ENCODE results near the gene NUDT4. TPM values are rescaled to one million over a fixed set of nuclear protein-coding genes. Genes with fewer than 3 reads are reported as not detected.
"Not testable (repeated sequence)": the region's sequence is repeated elsewhere in the genome, so short reads cannot be mapped to it uniquely, and the experiment has no call there.

NUDT4 gene
- total RNA-seq, 1 donor from 2014 or later = 91.7 TPM

- no peak for TF ChIP-seq CTCF (IDR thresholded peaks at IDR 0.05; ENCODE audit: unreplicated experiment)
- H3K4me1 Mint-ChIP-seq (ENCODE audit: unreplicated experiment) = peaks cover 25% of the 10 kb centered on the region
Observed at GRCh38 chr12:93375906-93376305, 1.8 kb upstream of the NUDT4 start.

GRCh38 chr12:93376436-93377251, 1.1 kb upstream of the NUDT4 start:
- Mint-ChIP-seq H3K36me3 (ENCODE audit: low read depth, unreplicated experiment) (peaks cover 6% of the 10 kb centered on the region), H3K4me1 (ENCODE audit: unreplicated experiment) (peaks cover 32% of the 10 kb centered on the region), H3K4me3 (ENCODE audit: unreplicated experiment) (peak overlapping the region; percentile 87), H3K27me3 (ENCODE audit: unreplicated experiment) (peaks cover 6% of the 10 kb centered on the region), H3K27ac (ENCODE audit: unreplicated experiment) (no peak overlapping the region), H3K9me3 (ENCODE audit: unreplicated experiment) (no peaks in the 10 kb centered on the region)
- TF ChIP-seq CTCF (IDR thresholded peaks at IDR 0.05; ENCODE audit: unreplicated experiment) = no peak
- DNase-seq (ENCODE audit: low spot score) = no peak

More at GRCh38 chr12:93375906-93376305, 1.8 kb upstream of the NUDT4 start:
- DNase-seq (ENCODE audit: low spot score) = no peak
- Mint-ChIP-seq H3K4me3 (ENCODE audit: unreplicated experiment) (no peak overlapping the region), H3K27ac (ENCODE audit: unreplicated experiment) (no peak overlapping the region), H3K9me3 (ENCODE audit: unreplicated experiment) (no peaks in the 10 kb centered on the region), H3K36me3 (ENCODE audit: low read depth, unreplicated experiment) (peaks cover 4% of the 10 kb centered on the region), H3K27me3 (ENCODE audit: unreplicated experiment) (peaks cover 4% of the 10 kb centered on the region)

GRCh38 chr12:93378196-93378997, 672 bp downstream of the NUDT4 start:
- not testable (repeated sequence) for H3K27me3 Mint-ChIP-seq (ENCODE audit: unreplicated experiment); H3K9me3 Mint-ChIP-seq (ENCODE audit: unreplicated experiment); H3K36me3 Mint-ChIP-seq (ENCODE audit: low read depth, unreplicated experiment)
- peak overlapping the region; percentile 95 for H3K27ac Mint-ChIP-seq (ENCODE audit: unreplicated experiment)
- peaks cover 37% of the 10 kb centered on the region for H3K4me1 Mint-ChIP-seq (ENCODE audit: unreplicated experiment)
- peak overlapping the region; percentile 99 for H3K4me3 Mint-ChIP-seq (ENCODE audit: unreplicated experiment)
- DNase-seq (ENCODE audit: low spot score) = peak; percentile 54

- Mint-ChIP-seq H3K4me3 (ENCODE audit: unreplicated experiment) (peak overlapping the region; percentile 99), H3K36me3 (ENCODE audit: low read depth, unreplicated experiment) (peaks cover 9% of the 10 kb centered on the region), H3K27me3 (ENCODE audit: unreplicated experiment) (peaks cover 6% of the 10 kb centered on the region), H3K9me3 (ENCODE audit: unreplicated experiment) (no peaks in the 10 kb centered on the region), H3K4me1 (ENCODE audit: unreplicated experiment) (peaks cover 37% of the 10 kb centered on the region), H3K27ac (ENCODE audit: unreplicated experiment) (peak overlapping the region; percentile 95)
- no peak for DNase-seq (ENCODE audit: low spot score)
- TF ChIP-seq CTCF (IDR thresholded peaks at IDR 0.05; ENCODE audit: unreplicated experiment) = no peak
Observed at GRCh38 chr12:93378998-93379325, 1.2 kb downstream of the NUDT4 start.

- Mint-ChIP-seq H3K9me3 (ENCODE audit: unreplicated experiment) (no peaks in the 10 kb centered on the region), H3K36me3 (ENCODE audit: low read depth, unreplicated experiment) (peaks cover 9% of the 10 kb centered on the region), H3K27ac (ENCODE audit: unreplicated experiment) (peak overlapping the region; percentile 9), H3K4me3 (ENCODE audit: unreplicated experiment) (peak overlapping the region; percentile 99), H3K27me3 (ENCODE audit: unreplicated experiment) (peaks cover 6% of the 10 kb centered on the region), H3K4me1 (ENCODE audit: unreplicated experiment) (peaks cover 37% of the 10 kb centered on the region)
- DNase-seq (ENCODE audit: low spot score) = no peak
- no peak for TF ChIP-seq CTCF (IDR thresholded peaks at IDR 0.05; ENCODE audit: unreplicated experiment)
Observed at GRCh38 chr12:93379326-93379980, 1.7 kb downstream of the NUDT4 start.
